GM18520 (cell line): ENCODE results near the gene PKM.

ENCODE experiments used
- ATAC-seq: cut with Tn5 transposase; IDR thresholded peaks from one replicate; pipeline ENCODE4 v1.9.1; 2021; ENCODE audit not compliant: unreplicated experiment

The PKM gene

GRCh38 chr15:72236381-72237003, 5.5 kb upstream of the PKM start:
- no peak for ATAC-seq

GRCh38 chr15:72235298-72235697, 4.3 kb upstream of the PKM start:
- no peak for ATAC-seq

GRCh38 chr15:72233769-72234168, 2.8 kb upstream of the PKM start:
- ATAC-seq, result no peak

- ATAC-seq, result no peak
These were observed 966 bp upstream of the PKM start for GRCh38 chr15:72231833-72232478.

- ATAC-seq, result no peak
These were observed 559 bp downstream of the PKM start for GRCh38 chr15:72230197-72231065.

GRCh38 chr15:72229947-72230196, 1.1 kb downstream of the PKM start:
- ATAC-seq, result no peak

- ATAC-seq, result no peak
These were observed 1.7 kb downstream of the PKM start for GRCh38 chr15:72229076-72229946.

- no peak for ATAC-seq
These were observed 3.3 kb downstream of the PKM start for GRCh38 chr15:72227720-72228119.

GRCh38 chr15:72227192-72227586, 3.8 kb downstream of the PKM start:
- ATAC-seq, result no peak

- ATAC-seq, result no peak
These were observed 7.7 kb downstream of the PKM start for GRCh38 chr15:72223278-72223677.

GRCh38 chr15:72222393-72222792, 8.6 kb downstream of the PKM start:
- ATAC-seq, result no peak

GRCh38 chr15:72220687-72221086, 10.3 kb downstream of the PKM start:
- ATAC-seq, result no peak

- ATAC-seq, result no peak
These were observed 13.8 kb downstream of the PKM start for GRCh38 chr15:72217216-72217615.

- ATAC-seq, result no peak
These were observed 14.9 kb downstream of the PKM start for GRCh38 chr15:72216079-72216478.

- ATAC-seq, result no peak
These were observed 23.4 kb downstream of the PKM start for GRCh38 chr15:72207558-72208085.

- no peak for ATAC-seq
These were observed 24.4 kb downstream of the PKM start for GRCh38 chr15:72206677-72207000.

- no peak for ATAC-seq
These were observed 24.9 kb downstream of the PKM start for GRCh38 chr15:72205896-72206676.

GRCh38 chr15:72205273-72205672, 25.7 kb downstream of the PKM start:
- ATAC-seq, result no peak

- ATAC-seq, result no peak
These were observed 27.5 kb downstream of the PKM start for GRCh38 chr15:72203507-72203837.

- ATAC-seq, result no peak
These were observed 28.0 kb downstream of the PKM start for GRCh38 chr15:72202801-72203506.
